Measurements from ENCODE around the gene MEIS2. TPM values are rescaled to one million over a fixed set of nuclear protein-coding genes. Genes with fewer than 3 reads are reported as not detected.

Gene MEIS2
- total and polyA plus RNA-seq, 2 experiments from 2014 or later: 0.27 TPM; not detected in 1

DNA sequence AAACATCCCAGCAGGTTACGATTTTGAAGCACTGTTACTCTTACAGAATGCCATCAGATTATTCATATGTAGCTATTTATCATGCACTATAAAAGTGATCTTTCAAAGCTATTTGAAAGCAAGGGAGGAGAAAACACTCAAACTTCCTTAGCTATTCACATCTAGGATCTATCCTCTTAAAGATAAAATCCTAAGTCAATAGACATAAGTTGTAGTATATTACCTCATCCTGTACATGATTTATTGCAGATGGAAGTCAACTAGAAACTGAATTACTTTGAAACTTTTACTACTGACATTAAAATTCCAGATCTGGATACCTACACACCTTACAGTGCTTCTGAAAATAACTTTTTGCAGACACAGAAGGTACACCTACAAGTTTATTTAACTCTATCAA lies 197.2 kb downstream of the MEIS2 start:
- Histone ChIP-seq H3K9me2 (ENCODE audit: insufficient read depth) (no peaks in the 10 kb centered on the region), H3F3A (replicated peaks; ENCODE audit: low read depth) (no peaks in the 10 kb centered on the region), H3K27me3 (ENCODE audit: insufficient read depth) (peaks cover 12% of the 10 kb centered on the region; the same call in 1 of the 2 replicates), H3K4me1 (ENCODE audit: insufficient read depth) (peaks cover 57% of the 10 kb centered on the region), H3K36me3 (ENCODE audit: insufficient read depth) (no peaks in the 10 kb centered on the region), H3K27ac (ENCODE audit: low read depth) (no peak overlapping the region), H3K4me2 (no peak overlapping the region), H4K20me1 (replicated peaks; ENCODE audit: insufficient read depth) (no peaks in the 10 kb centered on the region), H3K79me2 (replicated peaks; ENCODE audit: insufficient read depth) (no peaks in the 10 kb centered on the region), H2AFZ (no peak overlapping the region), H3K4me3 (no peak overlapping the region)
- Mint-ChIP-seq H3K27me3 (ENCODE audit: insufficient read depth, low read depth, poor library complexity) (peaks cover 8% of the 10 kb centered on the region), H3K27ac (no peak overlapping the region), H3K4me1 (peaks cover 27% of the 10 kb centered on the region), H3K4me3 (no peak overlapping the region), H3K36me3 (ENCODE audit: low read depth) (no peaks in the 10 kb centered on the region), H3K9me3 (no peaks in the 10 kb centered on the region)
- TF ChIP-seq POLR2AphosphoS5 (IDR thresholded peaks at IDR 0.05; ENCODE audit: low read depth) (no peak), EZH2phosphoT487 (IDR thresholded peaks at IDR 0.05; ENCODE audit: unreplicated experiment) (no peak), EZH2 (IDR thresholded peaks at IDR 0.05; ENCODE audit: low read depth, unreplicated experiment) (no peak), ETS1 (IDR thresholded peaks at IDR 0.05) (no peak), ZNF114 (CRISPR knock-in tag; IDR thresholded peaks at IDR 0.05) (no peak), CTCF (conservative IDR thresholded peaks at IDR 0.05; ENCODE audit: low read depth in 2 of 2) (no peak), JUNB (IDR thresholded peaks at IDR 0.05; ENCODE audit: unreplicated experiment) (no peak), NANOG (IDR thresholded peaks at IDR 0.05; ENCODE audit: borderline replicate concordance) (no peak), REST (IDR thresholded peaks at IDR 0.05; ENCODE audit: unreplicated experiment) (no peak), ZNF331 (CRISPR knock-in tag; IDR thresholded peaks at IDR 0.05; ENCODE audit: low read depth) (no peak), STAT1 (IDR thresholded peaks at IDR 0.05; ENCODE audit: unreplicated experiment) (no peak), CREB1 (CRISPR knock-in tag; IDR thresholded peaks at IDR 0.05; ENCODE audit: low read depth) (no peak)
- TF ChIP-seq, protein P1, sequence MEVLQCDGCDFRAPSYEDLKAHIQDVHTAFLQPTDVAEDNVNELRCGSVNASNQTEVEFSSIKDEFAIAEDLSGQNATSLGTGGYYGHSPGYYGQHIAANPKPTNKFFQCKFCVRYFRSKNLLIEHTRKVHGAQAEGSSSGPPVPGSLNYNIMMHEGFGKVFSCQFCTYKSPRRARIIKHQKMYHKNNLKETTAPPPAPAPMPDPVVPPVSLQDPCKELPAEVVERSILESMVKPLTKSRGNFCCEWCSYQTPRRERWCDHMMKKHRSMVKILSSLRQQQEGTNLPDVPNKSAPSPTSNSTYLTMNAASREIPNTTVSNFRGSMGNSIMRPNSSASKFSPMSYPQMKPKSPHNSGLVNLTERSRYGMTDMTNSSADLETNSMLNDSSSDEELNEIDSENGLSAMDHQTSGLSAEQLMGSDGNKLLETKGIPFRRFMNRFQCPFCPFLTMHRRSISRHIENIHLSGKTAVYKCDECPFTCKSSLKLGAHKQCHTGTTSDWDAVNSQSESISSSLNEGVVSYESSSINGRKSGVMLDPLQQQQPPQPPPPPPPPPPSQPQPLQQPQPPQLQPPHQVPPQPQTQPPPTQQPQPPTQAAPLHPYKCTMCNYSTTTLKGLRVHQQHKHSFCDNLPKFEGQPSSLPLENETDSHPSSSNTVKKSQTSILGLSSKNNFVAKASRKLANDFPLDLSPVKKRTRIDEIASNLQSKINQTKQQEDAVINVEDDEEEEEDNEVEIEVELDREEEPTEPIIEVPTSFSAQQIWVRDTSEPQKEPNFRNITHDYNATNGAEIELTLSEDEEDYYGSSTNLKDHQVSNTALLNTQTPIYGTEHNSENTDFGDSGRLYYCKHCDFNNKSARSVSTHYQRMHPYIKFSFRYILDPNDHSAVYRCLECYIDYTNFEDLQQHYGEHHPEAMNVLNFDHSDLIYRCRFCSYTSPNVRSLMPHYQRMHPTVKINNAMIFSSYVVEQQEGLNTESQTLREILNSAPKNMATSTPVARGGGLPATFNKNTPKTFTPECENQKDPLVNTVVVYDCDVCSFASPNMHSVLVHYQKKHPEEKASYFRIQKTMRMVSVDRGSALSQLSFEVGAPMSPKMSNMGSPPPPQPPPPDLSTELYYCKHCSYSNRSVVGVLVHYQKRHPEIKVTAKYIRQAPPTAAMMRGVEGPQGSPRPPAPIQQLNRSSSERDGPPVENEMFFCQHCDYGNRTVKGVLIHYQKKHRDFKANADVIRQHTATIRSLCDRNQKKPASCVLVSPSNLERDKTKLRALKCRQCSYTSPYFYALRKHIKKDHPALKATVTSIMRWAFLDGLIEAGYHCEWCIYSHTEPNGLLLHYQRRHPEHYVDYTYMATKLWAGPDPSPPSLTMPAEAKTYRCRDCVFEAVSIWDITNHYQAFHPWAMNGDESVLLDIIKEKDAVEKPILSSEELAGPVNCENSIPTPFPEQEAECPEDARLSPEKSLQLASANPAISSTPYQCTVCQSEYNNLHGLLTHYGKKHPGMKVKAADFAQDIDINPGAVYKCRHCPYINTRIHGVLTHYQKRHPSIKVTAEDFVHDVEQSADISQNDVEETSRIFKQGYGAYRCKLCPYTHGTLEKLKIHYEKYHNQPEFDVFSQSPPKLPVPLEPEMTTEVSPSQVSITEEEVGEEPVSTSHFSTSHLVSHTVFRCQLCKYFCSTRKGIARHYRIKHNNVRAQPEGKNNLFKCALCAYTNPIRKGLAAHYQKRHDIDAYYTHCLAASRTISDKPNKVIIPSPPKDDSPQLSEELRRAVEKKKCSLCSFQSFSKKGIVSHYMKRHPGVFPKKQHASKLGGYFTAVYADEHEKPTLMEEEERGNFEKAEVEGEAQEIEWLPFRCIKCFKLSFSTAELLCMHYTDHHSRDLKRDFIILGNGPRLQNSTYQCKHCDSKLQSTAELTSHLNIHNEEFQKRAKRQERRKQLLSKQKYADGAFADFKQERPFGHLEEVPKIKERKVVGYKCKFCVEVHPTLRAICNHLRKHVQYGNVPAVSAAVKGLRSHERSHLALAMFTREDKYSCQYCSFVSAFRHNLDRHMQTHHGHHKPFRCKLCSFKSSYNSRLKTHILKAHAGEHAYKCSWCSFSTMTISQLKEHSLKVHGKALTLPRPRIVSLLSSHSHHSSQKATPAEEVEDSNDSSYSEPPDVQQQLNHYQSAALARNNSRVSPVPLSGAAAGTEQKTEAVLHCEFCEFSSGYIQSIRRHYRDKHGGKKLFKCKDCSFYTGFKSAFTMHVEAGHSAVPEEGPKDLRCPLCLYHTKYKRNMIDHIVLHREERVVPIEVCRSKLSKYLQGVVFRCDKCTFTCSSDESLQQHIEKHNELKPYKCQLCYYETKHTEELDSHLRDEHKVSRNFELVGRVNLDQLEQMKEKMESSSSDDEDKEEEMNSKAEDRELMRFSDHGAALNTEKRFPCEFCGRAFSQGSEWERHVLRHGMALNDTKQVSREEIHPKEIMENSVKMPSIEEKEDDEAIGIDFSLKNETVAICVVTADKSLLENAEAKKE (CRISPR knock-in tag; IDR thresholded peaks at IDR 0.05): no peak
- DNase-seq (ENCODE audit: low spot score) (no peak), ATAC-seq (no peak)
